Chondrocyte (in vitro differentiated cells): Measurements from ENCODE around the gene TBC1D32. TPM values are rescaled to one million over a fixed set of nuclear protein-coding genes. Genes with fewer than 3 reads are reported as not detected.
"Not testable (repeated sequence)": the region's sequence is repeated elsewhere in the genome, so short reads cannot be mapped to it uniquely, and the experiment has no call there.

Experiments
- DNase-seq: peaks from one replicate; pipeline ENCODE4 v3.0.0; 2021; ENCODE audit warnings: mixed read lengths, low spot score
- H3K27ac Mint-ChIP-seq: one replicate; pipeline ENCODE4 v1.8.0; 2021; ENCODE audit warnings: mild to moderate bottlenecking, moderate library complexity, mixed read lengths; ENCODE audit not compliant: unreplicated experiment
- H3K27me3 Mint-ChIP-seq: 2 replicates; pipeline ENCODE4 v1.8.0; 2021; ENCODE audit warnings: low read depth, mixed read lengths
- H3K36me3 Mint-ChIP-seq: 2 replicates; pipeline ENCODE4 v1.8.0; 2021; ENCODE audit warnings: low read depth, mixed read lengths
- H3K4me1 Mint-ChIP-seq: 2 replicates; pipeline ENCODE4 v1.8.0; 2021; ENCODE audit warnings: low read depth, mild to moderate bottlenecking, mixed read lengths
- H3K4me3 Mint-ChIP-seq: one replicate; pipeline ENCODE4 v1.8.0; 2021; ENCODE audit warnings: mild to moderate bottlenecking, moderate library complexity, mixed read lengths; ENCODE audit not compliant: unreplicated experiment
- H3K9me3 Mint-ChIP-seq: 2 replicates; pipeline ENCODE4 v1.8.0; 2021; ENCODE audit warnings: low read depth, mixed read lengths
- total RNA-seq: library from RNA; stranded (reverse); gene quantifications from 3 replicates; pipeline ENCODE4 v1.2.1, GENCODE V29; 2021
- TF ChIP-seq, protein P1 (sequence below): fragments of 200-600 bp; sonication (generic); IDR thresholded peaks from 2 replicates; pipeline ENCODE4 v1.5.0; 2021; ENCODE audit warnings: antibody characterized with exemption, mild to moderate bottlenecking, moderate library complexity

The TBC1D32 gene
- total RNA-seq, 1 donor from 2014 or later: 8.9 TPM

DNA sequence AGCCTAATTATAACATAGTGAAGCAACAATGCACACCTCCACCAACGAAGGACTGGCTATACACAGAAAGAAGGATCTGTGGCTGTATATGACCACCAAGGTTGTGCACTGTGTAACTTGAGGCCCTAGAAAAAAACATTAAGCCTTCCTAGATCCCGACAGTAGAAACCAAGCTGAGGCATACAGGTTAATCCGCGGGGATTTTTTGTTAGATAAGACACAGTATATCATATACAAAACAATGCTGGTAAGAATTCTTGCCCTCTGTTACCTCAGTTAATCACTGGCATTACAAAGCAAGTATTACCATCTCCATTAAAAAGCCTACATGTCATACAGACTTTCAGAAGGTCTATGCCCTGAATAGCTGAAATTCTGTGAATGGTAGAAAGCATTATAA, 228.8 kb downstream of the TBC1D32 start:
- Mint-ChIP-seq H3K36me3 (peaks cover 16% of the 10 kb centered on the region), H3K4me1 (no peaks in the 10 kb centered on the region), H3K27me3 (no peaks in the 10 kb centered on the region), H3K9me3 (peaks cover 9% of the 10 kb centered on the region), H3K27ac (no peak overlapping the region), H3K4me3 (no peak overlapping the region)
- TF ChIP-seq, protein P1, sequence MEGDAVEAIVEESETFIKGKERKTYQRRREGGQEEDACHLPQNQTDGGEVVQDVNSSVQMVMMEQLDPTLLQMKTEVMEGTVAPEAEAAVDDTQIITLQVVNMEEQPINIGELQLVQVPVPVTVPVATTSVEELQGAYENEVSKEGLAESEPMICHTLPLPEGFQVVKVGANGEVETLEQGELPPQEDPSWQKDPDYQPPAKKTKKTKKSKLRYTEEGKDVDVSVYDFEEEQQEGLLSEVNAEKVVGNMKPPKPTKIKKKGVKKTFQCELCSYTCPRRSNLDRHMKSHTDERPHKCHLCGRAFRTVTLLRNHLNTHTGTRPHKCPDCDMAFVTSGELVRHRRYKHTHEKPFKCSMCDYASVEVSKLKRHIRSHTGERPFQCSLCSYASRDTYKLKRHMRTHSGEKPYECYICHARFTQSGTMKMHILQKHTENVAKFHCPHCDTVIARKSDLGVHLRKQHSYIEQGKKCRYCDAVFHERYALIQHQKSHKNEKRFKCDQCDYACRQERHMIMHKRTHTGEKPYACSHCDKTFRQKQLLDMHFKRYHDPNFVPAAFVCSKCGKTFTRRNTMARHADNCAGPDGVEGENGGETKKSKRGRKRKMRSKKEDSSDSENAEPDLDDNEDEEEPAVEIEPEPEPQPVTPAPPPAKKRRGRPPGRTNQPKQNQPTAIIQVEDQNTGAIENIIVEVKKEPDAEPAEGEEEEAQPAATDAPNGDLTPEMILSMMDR: no peak
- DNase-seq: no peak

DNA sequence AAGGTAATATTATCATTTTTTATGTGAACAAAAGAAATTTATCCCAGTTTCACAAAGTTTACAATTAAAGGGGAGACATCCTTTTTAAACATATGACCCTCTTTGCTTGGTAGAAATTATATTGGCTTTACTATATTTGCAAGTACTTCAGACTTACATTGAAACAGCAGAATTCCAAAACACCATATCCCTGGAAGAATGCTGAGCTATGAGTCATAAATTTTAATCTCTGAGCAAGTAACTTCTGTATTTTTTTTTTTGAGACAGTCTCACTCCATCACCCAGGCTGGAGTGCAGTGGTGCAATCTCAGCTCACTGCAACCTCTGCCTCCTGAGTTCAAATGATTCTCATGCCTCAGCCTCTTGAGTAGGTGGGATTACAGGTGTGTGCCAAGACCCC, 240.4 kb downstream of the TBC1D32 start:
- DNase-seq: no peak

DNA sequence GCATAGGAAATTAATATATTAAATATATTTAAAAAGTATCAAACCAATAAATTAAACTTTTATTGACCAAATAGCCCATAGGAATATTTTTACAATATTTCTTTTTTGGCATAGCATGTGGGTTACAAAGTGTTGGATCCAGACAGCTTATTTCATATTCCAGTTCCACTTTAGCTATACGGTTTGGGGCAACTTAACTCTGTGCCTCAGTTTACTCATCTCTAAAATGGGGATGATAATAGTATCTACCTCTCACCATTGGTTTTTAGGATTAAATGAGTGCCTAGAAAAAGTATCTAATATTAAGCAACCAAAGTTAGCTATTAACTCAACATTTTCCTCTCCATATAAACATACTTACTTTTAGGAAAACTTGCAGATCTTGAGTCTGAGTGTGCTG, 243.8 kb downstream of the TBC1D32 start:
- Mint-ChIP-seq H3K36me3 (no peaks in the 10 kb centered on the region), H3K4me1 (peaks cover 4% of the 10 kb centered on the region), H3K9me3 (no peaks in the 10 kb centered on the region), H3K27ac (no peak overlapping the region), H3K4me3 (no peak overlapping the region), H3K27me3 (no peaks in the 10 kb centered on the region)
- no peak for DNase-seq
- TF ChIP-seq, protein P1: no peak

More for the DNA sequence above, 240.4 kb downstream of the TBC1D32 start:
- no peak overlapping the region for H3K27ac Mint-ChIP-seq
- H3K9me3 Mint-ChIP-seq: peaks cover 2% of the 10 kb centered on the region
- TF ChIP-seq, protein P1: no peak
- no peaks in the 10 kb centered on the region for H3K27me3 Mint-ChIP-seq
- H3K4me3 Mint-ChIP-seq: no peak overlapping the region
- H3K4me1 Mint-ChIP-seq: peaks cover 4% of the 10 kb centered on the region
- H3K36me3 Mint-ChIP-seq: peaks cover 5% of the 10 kb centered on the region

DNA sequence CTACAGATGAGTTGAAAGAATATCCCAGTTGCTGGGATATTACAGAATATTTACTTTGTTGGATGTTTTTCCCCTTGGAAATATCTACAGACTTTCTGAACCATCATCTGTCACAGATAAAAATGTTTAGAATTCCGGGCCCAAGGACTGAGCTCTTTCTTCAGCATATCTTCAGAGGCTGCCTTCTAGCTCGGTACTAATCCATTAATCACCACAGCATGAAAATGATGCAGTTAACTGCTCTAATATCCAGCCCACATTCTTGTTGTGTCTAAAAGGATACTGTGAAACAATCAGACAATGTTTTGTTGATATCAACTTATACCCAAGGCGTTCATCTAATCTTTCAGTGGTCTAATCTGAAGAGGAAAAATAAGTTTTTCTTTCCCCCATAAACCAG, 247.4 kb downstream of the TBC1D32 start:
- DNase-seq: no peak
- H3K36me3 Mint-ChIP-seq: no peaks in the 10 kb centered on the region

DNA sequence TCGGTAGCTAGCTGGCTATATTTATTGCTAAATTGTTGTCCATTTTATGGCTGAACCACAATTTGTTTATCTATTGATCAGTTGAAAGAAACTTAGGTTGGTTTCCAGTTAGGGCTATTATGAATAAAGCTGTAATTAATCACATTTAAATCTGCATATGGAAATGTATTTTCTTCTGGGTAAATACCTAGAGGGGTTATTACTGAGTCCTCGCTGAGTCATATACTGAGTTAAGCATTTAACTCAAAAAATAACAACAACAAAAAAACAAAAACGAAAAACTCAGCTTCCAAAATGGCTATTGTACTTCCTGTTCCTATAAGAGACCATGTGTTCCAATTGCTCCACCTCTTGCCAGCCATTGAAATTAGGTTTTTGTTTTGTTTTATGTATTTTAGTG, 258.2 kb downstream of the TBC1D32 start:
- TF ChIP-seq, protein P1: no peak
- H3K27ac Mint-ChIP-seq: no peak overlapping the region
- no peak overlapping the region for H3K4me3 Mint-ChIP-seq
- no peaks in the 10 kb centered on the region for H3K36me3 Mint-ChIP-seq
- no peaks in the 10 kb centered on the region for H3K27me3 Mint-ChIP-seq
- no peaks in the 10 kb centered on the region for H3K9me3 Mint-ChIP-seq
- H3K4me1 Mint-ChIP-seq: no peaks in the 10 kb centered on the region
- DNase-seq: no peak

More for the DNA sequence above, 247.4 kb downstream of the TBC1D32 start:
- TF ChIP-seq, protein P1: no peak
- Mint-ChIP-seq H3K4me3 (no peak overlapping the region), H3K27me3 (no peaks in the 10 kb centered on the region), H3K9me3 (no peaks in the 10 kb centered on the region), H3K27ac (no peak overlapping the region), H3K4me1 (no peaks in the 10 kb centered on the region)

DNA sequence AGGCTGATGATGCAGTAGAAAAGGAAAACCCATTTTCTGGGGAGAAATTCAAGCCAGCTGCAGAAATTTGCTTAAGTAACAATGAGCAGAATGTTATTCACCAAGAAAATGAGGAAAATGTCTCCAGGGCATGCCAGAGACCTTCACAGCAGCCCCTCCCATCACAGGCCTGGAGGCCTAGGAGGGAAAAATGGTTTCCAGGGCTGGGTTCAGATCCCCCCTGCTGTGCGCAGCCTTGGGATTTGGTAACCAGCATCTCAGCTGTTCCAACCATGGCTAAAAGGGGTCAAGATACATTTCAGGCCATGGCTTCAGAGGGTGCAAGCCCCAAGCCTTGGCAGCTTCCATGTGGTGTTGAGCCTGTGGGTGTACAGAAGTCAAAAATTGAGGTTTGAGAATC, 265.5 kb downstream of the TBC1D32 start:
- not testable (repeated sequence) for H3K27me3 Mint-ChIP-seq, DNase-seq, H3K27ac Mint-ChIP-seq, H3K4me3 Mint-ChIP-seq, H3K4me1 Mint-ChIP-seq
- H3K9me3 Mint-ChIP-seq: peaks cover 18% of the 10 kb centered on the region
- H3K36me3 Mint-ChIP-seq: peaks cover 15% of the 10 kb centered on the region
